ELR (cell line): ENCODE measurements around the gene CD8A.

Experiments used
- DNase-seq: peaks from one replicate; pipeline ENCODE4 v3.0.0-alpha.2; 2015; ENCODE audit warnings: low read depth

CD8A gene

GRCh38 chr2:86808315-86809161 lies 17.8 kb upstream of the CD8A start:
- peak; percentile 82 for DNase-seq

- DNase-seq = peak; percentile 57
Measured at GRCh38 chr2:86807468-86808275, 17.0 kb upstream of the CD8A start.

- no peak for DNase-seq
Measured at GRCh38 chr2:86807133-86807467, 16.4 kb upstream of the CD8A start.

GRCh38 chr2:86806059-86806857 lies 15.5 kb upstream of the CD8A start:
- DNase-seq = no peak

- DNase-seq = no peak
Measured at GRCh38 chr2:86800856-86801567, 10.3 kb upstream of the CD8A start.

- DNase-seq = no peak
Measured at GRCh38 chr2:86794861-86795260, 4.1 kb upstream of the CD8A start.

GRCh38 chr2:86793752-86794151 lies 3.0 kb upstream of the CD8A start:
- no peak for DNase-seq

GRCh38 chr2:86791573-86791972 lies 860 bp upstream of the CD8A start:
- DNase-seq = no peak

- DNase-seq = no peak
Measured at GRCh38 chr2:86790134-86790675, 508 bp downstream of the CD8A start.

GRCh38 chr2:86789687-86790133 lies 1.0 kb downstream of the CD8A start:
- no peak for DNase-seq

GRCh38 chr2:86788881-86789686 lies 1.6 kb downstream of the CD8A start:
- peak; percentile 14 for DNase-seq

GRCh38 chr2:86788165-86788564 lies 2.5 kb downstream of the CD8A start:
- no peak for DNase-seq

GRCh38 chr2:86787736-86788135 lies 3.0 kb downstream of the CD8A start:
- DNase-seq = no peak

- DNase-seq = no peak
Measured at GRCh38 chr2:86786001-86786536, 4.6 kb downstream of the CD8A start.

- no peak for DNase-seq
Measured at GRCh38 chr2:86785456-86785855, 5.3 kb downstream of the CD8A start.

- DNase-seq = no peak
Measured at GRCh38 chr2:86783615-86784339, 6.9 kb downstream of the CD8A start.

GRCh38 chr2:86782748-86783147 lies 8.0 kb downstream of the CD8A start:
- no peak for DNase-seq

- DNase-seq = no peak
Measured at GRCh38 chr2:86781363-86781762, 9.3 kb downstream of the CD8A start.

GRCh38 chr2:86779971-86780370 lies 10.7 kb downstream of the CD8A start:
- no peak for DNase-seq

GRCh38 chr2:86778957-86779356 lies 11.8 kb downstream of the CD8A start:
- DNase-seq = no peak
